ENCODE results near the gene LTC4S. TPM values are rescaled to one million over a fixed set of nuclear protein-coding genes. Genes with fewer than 3 reads are reported as not detected.

LTC4S gene
- total RNA-seq, 1 donor from 2014 or later = 10.9 TPM

DNA sequence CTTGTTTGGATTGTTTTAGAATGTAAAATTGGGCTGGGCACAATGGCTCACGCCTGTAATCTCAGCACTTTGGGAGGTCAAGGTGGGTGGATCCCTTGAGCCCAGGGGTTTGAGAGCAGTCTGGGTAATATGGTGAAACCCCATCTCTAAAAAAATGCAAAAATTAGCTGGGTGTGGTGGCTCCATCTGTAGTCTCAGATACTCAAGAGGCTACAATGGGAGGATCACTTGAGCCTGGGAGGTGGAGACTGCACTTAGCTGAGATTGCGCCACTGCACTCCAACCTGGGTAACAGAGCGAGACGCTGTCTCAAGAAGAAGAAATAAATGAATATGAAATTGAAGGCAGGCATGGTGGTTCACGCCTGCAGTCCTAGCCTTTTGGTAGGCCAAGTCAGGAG, 39.8 kb upstream of the LTC4S start:
- Histone ChIP-seq H3K4me1 (peaks cover 64% of the 10 kb centered on the region), H3K4me3 (no peak overlapping the region), H3K27me3 (ENCODE audit: low read depth) (no peaks in the 10 kb centered on the region), H3K36me3 (peaks cover 4% of the 10 kb centered on the region), H3K9me3 (replicated peaks) (no peaks in the 10 kb centered on the region), H3K27ac (replicated peaks) (no peak overlapping the region)
- TF ChIP-seq, protein P1, sequence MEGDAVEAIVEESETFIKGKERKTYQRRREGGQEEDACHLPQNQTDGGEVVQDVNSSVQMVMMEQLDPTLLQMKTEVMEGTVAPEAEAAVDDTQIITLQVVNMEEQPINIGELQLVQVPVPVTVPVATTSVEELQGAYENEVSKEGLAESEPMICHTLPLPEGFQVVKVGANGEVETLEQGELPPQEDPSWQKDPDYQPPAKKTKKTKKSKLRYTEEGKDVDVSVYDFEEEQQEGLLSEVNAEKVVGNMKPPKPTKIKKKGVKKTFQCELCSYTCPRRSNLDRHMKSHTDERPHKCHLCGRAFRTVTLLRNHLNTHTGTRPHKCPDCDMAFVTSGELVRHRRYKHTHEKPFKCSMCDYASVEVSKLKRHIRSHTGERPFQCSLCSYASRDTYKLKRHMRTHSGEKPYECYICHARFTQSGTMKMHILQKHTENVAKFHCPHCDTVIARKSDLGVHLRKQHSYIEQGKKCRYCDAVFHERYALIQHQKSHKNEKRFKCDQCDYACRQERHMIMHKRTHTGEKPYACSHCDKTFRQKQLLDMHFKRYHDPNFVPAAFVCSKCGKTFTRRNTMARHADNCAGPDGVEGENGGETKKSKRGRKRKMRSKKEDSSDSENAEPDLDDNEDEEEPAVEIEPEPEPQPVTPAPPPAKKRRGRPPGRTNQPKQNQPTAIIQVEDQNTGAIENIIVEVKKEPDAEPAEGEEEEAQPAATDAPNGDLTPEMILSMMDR (IDR thresholded peaks at IDR 0.05; ENCODE audit: borderline replicate concordance) = no peak
- no peak for DNase-seq
- intact Hi-C loops (cut with micrococcal nuclease) = no loop called here

DNA sequence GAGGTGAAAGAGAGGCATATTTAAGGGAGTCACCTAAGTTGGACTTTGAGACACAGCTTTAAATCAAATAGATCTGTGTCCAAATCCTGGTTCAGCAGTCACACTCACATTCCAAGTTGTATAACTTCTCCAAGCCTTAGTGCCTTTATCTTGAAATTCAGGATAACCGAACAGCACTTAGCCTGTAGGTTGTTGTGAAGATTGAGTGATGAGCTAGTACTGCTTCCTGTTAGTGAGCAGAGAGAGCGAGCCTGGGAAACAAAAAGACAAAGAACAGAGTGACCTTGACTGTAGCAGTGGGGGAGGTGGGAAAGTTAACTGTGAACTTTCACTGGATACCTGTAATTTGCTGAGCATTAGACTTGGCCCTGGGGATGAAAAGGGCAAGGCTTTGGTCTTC, 38.8 kb upstream of the LTC4S start:
- TF ChIP-seq, protein P1 (IDR thresholded peaks at IDR 0.05; ENCODE audit: borderline replicate concordance) = no peak

DNA sequence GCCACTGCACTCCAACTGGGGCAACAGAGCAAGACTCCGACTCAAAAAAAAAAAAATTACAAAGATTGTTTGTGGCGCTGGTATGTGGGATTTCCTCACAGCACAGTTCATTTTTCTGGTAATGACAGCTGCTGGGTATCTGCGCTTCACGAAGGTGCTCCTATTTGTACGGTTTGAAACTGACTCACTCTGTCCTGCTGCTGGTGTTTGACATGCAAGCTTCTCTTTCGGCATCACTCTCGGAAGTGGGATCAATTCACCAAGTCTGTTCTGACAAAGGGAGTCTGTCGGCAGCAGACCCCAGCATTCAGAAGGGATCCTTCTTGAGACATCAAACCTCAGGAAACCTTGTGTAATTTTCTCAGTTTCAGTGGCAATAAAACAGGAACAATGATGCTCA, 34.8 kb upstream of the LTC4S start:
- Histone ChIP-seq H3K4me3 (no peak overlapping the region), H3K36me3 (no peaks in the 10 kb centered on the region), H3K27me3 (ENCODE audit: low read depth) (no peaks in the 10 kb centered on the region), H3K27ac (replicated peaks) (no peak overlapping the region), H3K9me3 (replicated peaks) (no peaks in the 10 kb centered on the region), H3K4me1 (peaks cover 79% of the 10 kb centered on the region)
- DNase-seq = no peak
- TF ChIP-seq, protein P1 (IDR thresholded peaks at IDR 0.05; ENCODE audit: borderline replicate concordance) = no peak
- intact Hi-C loops (cut with micrococcal nuclease) = no loop called here

More for the DNA sequence above, 38.8 kb upstream of the LTC4S start:
- intact Hi-C loops (cut with micrococcal nuclease) = no loop called here
- Histone ChIP-seq H3K27me3 (ENCODE audit: low read depth) (no peaks in the 10 kb centered on the region), H3K27ac (replicated peaks) (peak overlapping the region; percentile 24), H3K4me1 (peaks cover 65% of the 10 kb centered on the region), H3K9me3 (replicated peaks) (no peaks in the 10 kb centered on the region), H3K4me3 (no peak overlapping the region), H3K36me3 (peaks cover 4% of the 10 kb centered on the region)
- no peak for DNase-seq

DNA sequence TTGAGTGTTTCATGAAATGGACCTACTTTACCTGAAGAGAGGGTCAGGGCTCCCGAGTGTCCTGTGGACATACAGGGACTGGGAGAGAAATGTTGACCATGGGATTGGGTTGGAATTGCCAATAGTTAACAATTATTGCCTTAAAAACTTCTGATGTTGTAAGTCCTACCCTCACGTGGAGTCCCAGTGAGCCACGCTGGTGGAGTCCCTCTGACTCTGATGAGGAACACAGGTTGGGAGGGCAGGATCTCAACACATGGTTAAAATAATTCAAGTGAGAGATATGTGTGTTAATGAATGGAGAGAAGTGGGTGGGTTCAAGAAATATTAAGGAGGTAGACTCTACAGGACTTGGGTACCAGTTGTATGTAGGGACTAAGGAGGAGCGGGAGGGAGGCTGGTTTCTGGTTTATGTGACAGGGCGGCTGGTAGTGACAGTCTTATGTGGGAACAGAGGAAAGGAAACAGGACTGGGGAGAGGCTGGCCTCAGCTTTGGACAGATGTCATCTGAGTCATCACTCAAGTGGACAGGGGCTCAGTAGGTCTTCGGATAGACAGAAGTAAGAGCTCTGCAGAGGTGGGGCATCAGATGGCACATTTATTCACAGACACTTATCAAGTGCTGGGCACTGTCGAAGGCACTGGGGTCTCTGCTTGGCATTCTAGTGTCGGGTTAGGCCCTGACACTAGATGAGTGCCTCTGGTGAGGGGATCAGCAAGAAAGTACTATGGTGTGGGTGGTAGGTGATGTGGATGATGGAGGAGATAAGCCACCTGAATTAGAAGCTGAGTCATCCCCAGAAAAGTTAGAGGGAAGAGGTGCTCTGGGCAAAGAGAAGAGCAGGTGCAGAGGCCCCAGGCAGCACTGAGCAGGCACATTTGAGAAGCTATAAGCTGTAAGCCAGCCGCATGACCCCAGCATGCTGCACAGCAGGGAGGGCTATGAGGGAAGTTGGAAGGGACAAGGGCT, 33.9 kb upstream of the LTC4S start:
- no peak overlapping the region for H3K27ac ChIP-seq (replicated peaks)
- no peaks in the 10 kb centered on the region for H3K27me3 ChIP-seq (ENCODE audit: low read depth)
- DNase-seq = no peak
- H3K4me1 ChIP-seq = peaks cover 79% of the 10 kb centered on the region
- TF ChIP-seq, protein P1 (IDR thresholded peaks at IDR 0.05; ENCODE audit: borderline replicate concordance) = no peak
- H3K4me3 ChIP-seq = no peak overlapping the region
- H3K9me3 ChIP-seq (replicated peaks) = no peaks in the 10 kb centered on the region
- no peaks in the 10 kb centered on the region for H3K36me3 ChIP-seq
- intact Hi-C loops (cut with micrococcal nuclease) = loop anchor here (5.0 kb wide), 1 partner anchor 37 kb away; no protein-coding TSS in a partner anchor

DNA sequence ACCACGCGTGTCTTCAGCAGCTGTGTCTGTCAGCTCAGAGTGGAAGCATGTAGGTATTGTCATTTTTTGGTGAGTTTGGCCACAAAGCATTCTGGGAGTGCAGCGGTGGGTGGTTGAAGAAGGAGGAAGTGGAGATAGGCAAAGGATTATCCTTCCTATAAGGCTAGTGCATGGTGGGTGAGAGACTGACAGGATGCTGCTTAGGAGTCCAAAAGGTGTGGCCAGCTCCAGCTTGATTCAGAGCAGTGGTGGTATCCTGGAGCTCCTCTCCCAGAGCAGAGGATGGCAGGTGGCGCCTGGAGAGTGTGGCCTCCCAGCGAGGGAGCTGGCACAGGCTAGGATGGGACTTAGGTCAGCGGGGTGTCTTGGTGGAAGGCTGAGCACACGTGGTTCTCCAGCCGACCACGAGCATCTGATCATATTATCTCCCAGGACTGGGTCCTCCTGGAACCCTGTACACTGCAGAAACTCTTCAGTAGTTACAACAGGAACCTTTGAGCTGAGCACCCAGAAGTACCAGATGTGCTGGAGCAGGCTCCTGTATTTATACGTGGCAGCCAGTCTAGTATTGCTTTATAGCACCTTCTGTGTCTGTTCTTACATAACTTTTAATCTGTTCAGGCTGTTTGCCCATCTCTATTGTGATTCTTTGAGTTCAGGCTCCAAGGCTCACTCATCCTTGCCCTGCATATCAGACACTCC, 31.6 kb upstream of the LTC4S start:
- peaks cover 82% of the 10 kb centered on the region for H3K4me1 ChIP-seq
- H3K27ac ChIP-seq (replicated peaks) = peak overlapping the region; percentile 47
- TF ChIP-seq, protein P1 (IDR thresholded peaks at IDR 0.05; ENCODE audit: borderline replicate concordance) = no peak
- H3K4me3 ChIP-seq = no peak overlapping the region
- H3K27me3 ChIP-seq (ENCODE audit: low read depth) = no peaks in the 10 kb centered on the region
- H3K36me3 ChIP-seq = peaks cover 20% of the 10 kb centered on the region
- DNase-seq = no peak
- intact Hi-C loops (cut with micrococcal nuclease) = loop anchor here (5.0 kb wide), 1 partner anchor 35 kb away; no protein-coding TSS in a partner anchor
- H3K9me3 ChIP-seq (replicated peaks) = no peaks in the 10 kb centered on the region
